Glutamatergic neuron (in vitro differentiated cells): ENCODE measurements around the gene SAMD9. TPM values are rescaled to one million over a fixed set of nuclear protein-coding genes. Genes with fewer than 3 reads are reported as not detected.

Experiments
- DNase-seq: peaks from one replicate; pipeline ENCODE4 v3.0.0; 2022
- H3K27ac Mint-ChIP-seq: one replicate; pipeline ENCODE4 v1.8.0; 2020; ENCODE audit warnings: mild to moderate bottlenecking, mixed read lengths, inconsistent platforms; ENCODE audit not compliant: unreplicated experiment
- H3K27me3 Mint-ChIP-seq: one replicate; pipeline ENCODE4 v1.8.0; 2020; ENCODE audit warnings: mild to moderate bottlenecking, moderate library complexity, mixed read lengths, inconsistent platforms; ENCODE audit not compliant: unreplicated experiment
- H3K36me3 Mint-ChIP-seq: one replicate; pipeline ENCODE4 v1.8.0; 2020; ENCODE audit warnings: mild to moderate bottlenecking, mixed read lengths, inconsistent platforms; ENCODE audit not compliant: unreplicated experiment
- H3K4me1 Mint-ChIP-seq: one replicate; pipeline ENCODE4 v1.8.0; 2020; ENCODE audit warnings: mild to moderate bottlenecking, low read depth, mixed read lengths, inconsistent platforms; ENCODE audit not compliant: unreplicated experiment
- H3K4me3 Mint-ChIP-seq: one replicate; pipeline ENCODE4 v1.8.0; 2020; ENCODE audit warnings: mild to moderate bottlenecking, mixed read lengths, inconsistent platforms; ENCODE audit not compliant: unreplicated experiment
- H3K9me3 Mint-ChIP-seq: one replicate; pipeline ENCODE4 v1.8.0; 2020; ENCODE audit warnings: mild to moderate bottlenecking, moderate library complexity, mixed read lengths, inconsistent platforms; ENCODE audit not compliant: unreplicated experiment
- total RNA-seq: library from RNA; stranded (reverse); fragmentation: NEBNext Ultra II Directional; extraction: Animal tissue kit (Norgen Biotek cat#: 25700); gene quantifications from one replicate; pipeline ENCODE4 v1.2.1, GENCODE V29; 2021; ENCODE audit not compliant: unreplicated experiment
- TF ChIP-seq, protein P1 (sequence below): fragments of 200-600 bp; sonication (generic); IDR thresholded peaks from one replicate; pipeline ENCODE4 v1.5.0; 2021; ENCODE audit not compliant: partially characterized antibody, unreplicated experiment

Gene SAMD9
- total RNA-seq, 1 donor from 2014 or later = not detected

- Mint-ChIP-seq H3K4me3 (no peak overlapping the region), H3K36me3 (peaks cover 10% of the 10 kb centered on the region), H3K4me1 (peaks cover 3% of the 10 kb centered on the region), H3K27ac (no peak overlapping the region), H3K9me3 (no peaks in the 10 kb centered on the region), H3K27me3 (peaks cover 2% of the 10 kb centered on the region)
- TF ChIP-seq, protein P1, sequence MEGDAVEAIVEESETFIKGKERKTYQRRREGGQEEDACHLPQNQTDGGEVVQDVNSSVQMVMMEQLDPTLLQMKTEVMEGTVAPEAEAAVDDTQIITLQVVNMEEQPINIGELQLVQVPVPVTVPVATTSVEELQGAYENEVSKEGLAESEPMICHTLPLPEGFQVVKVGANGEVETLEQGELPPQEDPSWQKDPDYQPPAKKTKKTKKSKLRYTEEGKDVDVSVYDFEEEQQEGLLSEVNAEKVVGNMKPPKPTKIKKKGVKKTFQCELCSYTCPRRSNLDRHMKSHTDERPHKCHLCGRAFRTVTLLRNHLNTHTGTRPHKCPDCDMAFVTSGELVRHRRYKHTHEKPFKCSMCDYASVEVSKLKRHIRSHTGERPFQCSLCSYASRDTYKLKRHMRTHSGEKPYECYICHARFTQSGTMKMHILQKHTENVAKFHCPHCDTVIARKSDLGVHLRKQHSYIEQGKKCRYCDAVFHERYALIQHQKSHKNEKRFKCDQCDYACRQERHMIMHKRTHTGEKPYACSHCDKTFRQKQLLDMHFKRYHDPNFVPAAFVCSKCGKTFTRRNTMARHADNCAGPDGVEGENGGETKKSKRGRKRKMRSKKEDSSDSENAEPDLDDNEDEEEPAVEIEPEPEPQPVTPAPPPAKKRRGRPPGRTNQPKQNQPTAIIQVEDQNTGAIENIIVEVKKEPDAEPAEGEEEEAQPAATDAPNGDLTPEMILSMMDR = no peak
- no peak for DNase-seq
Observed at GRCh38 chr7:93120592-93121549, 3.1 kb upstream of the SAMD9 start.

DNA sequence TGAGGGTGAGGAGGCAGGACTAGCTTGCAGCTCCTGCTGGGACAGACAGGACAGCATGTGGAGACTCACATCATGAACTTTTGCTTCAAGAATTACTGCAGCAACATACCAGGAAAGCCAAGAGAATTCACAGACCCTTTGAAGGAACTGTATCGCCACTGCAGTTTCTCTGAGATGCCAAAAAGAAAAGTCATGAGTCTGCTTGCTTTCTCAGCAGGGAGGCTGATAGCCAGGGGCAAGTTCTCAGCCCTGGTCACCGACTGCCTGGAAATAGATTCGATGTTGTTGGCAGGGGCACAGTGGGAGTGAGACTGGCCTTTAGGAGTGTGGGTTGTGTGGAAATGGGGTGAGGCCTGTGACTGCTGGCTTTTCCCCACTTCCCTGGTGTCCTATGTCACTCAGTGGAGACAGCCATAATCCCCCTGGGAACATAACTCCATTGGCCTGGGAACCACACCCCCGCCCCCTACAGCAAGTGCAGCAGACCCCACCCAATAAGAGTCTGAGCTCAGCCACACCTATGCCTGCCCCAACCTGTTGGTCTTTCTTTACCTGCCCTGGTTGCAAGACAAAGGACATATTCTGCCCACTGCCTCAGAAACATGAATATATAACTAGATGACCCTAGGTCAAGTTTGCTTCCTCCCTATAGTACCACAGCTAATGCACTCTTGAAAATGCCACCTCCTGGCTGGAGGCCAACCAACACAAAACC lies 1.6 kb upstream of the SAMD9 start:
- H3K9me3 Mint-ChIP-seq = no peaks in the 10 kb centered on the region
- H3K27ac Mint-ChIP-seq = no peak overlapping the region
- peaks cover 10% of the 10 kb centered on the region for H3K36me3 Mint-ChIP-seq
- no peak for DNase-seq
- H3K4me3 Mint-ChIP-seq = no peak overlapping the region
- H3K27me3 Mint-ChIP-seq = peaks cover 2% of the 10 kb centered on the region
- H3K4me1 Mint-ChIP-seq = peaks cover 3% of the 10 kb centered on the region
- TF ChIP-seq, protein P1 = no peak

DNA sequence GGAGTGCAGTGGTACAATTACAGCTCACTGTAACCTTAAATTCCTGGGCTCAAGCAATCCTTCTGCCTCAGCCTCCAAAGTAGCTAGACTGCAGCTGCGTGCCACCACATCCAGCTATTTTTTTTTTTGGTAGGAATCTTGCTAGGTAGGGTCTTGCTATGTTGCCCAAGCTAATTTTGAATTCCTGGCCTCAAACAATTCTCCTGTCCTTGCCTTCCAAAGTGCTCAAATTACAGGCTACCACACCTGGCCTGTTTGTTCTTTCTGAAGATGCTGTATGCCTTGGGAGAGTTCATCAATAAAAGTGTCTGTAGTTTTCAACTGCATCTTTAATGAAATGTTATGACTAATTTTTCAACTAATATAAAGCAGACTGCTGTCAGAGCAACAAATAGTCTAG lies 452 bp downstream of the SAMD9 start:
- peaks cover 10% of the 10 kb centered on the region for H3K36me3 Mint-ChIP-seq
- no peak for DNase-seq
- TF ChIP-seq, protein P1 = no peak
- no peaks in the 10 kb centered on the region for H3K9me3 Mint-ChIP-seq
- no peak overlapping the region for H3K27ac Mint-ChIP-seq
- H3K27me3 Mint-ChIP-seq = peaks cover 4% of the 10 kb centered on the region
- peaks cover 3% of the 10 kb centered on the region for H3K4me1 Mint-ChIP-seq
- no peak overlapping the region for H3K4me3 Mint-ChIP-seq

DNA sequence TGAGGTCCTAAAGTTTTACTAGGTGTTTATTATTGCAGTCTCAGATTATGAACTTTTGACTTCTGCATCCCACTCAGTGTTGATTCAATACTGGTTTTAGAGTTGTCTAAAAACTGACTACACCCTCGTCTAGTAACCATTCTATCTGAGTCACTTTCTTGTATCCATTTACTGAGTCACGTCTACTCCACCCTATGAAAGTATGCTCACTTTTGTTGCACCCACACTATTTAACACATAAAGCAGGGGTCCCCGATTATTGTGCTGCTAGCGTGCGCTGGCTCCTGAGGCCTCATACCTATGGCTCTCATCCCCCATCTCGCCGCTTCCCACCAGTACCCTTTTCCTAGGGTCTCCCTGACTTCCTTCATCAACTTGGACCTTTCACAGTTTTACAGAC lies 2.0 kb downstream of the SAMD9 start:
- peaks cover 3% of the 10 kb centered on the region for H3K4me1 Mint-ChIP-seq
- H3K9me3 Mint-ChIP-seq = no peaks in the 10 kb centered on the region
- H3K27ac Mint-ChIP-seq = no peak overlapping the region
- peaks cover 4% of the 10 kb centered on the region for H3K27me3 Mint-ChIP-seq
- DNase-seq = no peak
- TF ChIP-seq, protein P1 = no peak
- no peak overlapping the region for H3K4me3 Mint-ChIP-seq
- H3K36me3 Mint-ChIP-seq = peaks cover 10% of the 10 kb centered on the region
